Measurements from ENCODE around the gene SCAMP1.

SCAMP1 gene

GRCh38 chr5:78514427-78515330 lies 154.3 kb downstream of the SCAMP1 start:
- DNase-seq (ENCODE audit: low read depth in 2 of 2) = no peak

GRCh38 chr5:78515670-78516069 lies 155.3 kb downstream of the SCAMP1 start:
- no peak for DNase-seq (ENCODE audit: low read depth in 2 of 2)

- no peak for DNase-seq (ENCODE audit: low read depth in 2 of 2)
These were observed 158.2 kb downstream of the SCAMP1 start for GRCh38 chr5:78518365-78519197.

GRCh38 chr5:78519198-78519941 lies 159.0 kb downstream of the SCAMP1 start:
- no peak for DNase-seq (ENCODE audit: low read depth in 2 of 2)

GRCh38 chr5:78521455-78521854 lies 161.0 kb downstream of the SCAMP1 start:
- no peak for DNase-seq (ENCODE audit: low read depth in 2 of 2)

GRCh38 chr5:78522476-78523260 lies 162.3 kb downstream of the SCAMP1 start:
- DNase-seq (ENCODE audit: low read depth in 2 of 2) = no peak

GRCh38 chr5:78523314-78524193 lies 163.1 kb downstream of the SCAMP1 start:
- no peak for DNase-seq (ENCODE audit: low read depth in 2 of 2)

GRCh38 chr5:78526049-78526525 lies 165.7 kb downstream of the SCAMP1 start:
- no peak for DNase-seq (ENCODE audit: low read depth in 2 of 2)

- no peak for DNase-seq (ENCODE audit: low read depth in 2 of 2)
These were observed 166.8 kb downstream of the SCAMP1 start for GRCh38 chr5:78527054-78527859.

GRCh38 chr5:78527925-78528324 lies 167.5 kb downstream of the SCAMP1 start:
- no peak for DNase-seq (ENCODE audit: low read depth in 2 of 2)

Measured in stimulated activated CD4-positive, alpha-beta T cell treated with anti-CD3 and anti-CD28 coated beads, Interleukin-1b, Interleukin-23, amount 100 ng/mL, for 1 hour (primary cell).